ENCODE data around the gene BEAN1.

Gene BEAN1

GRCh38 chr16:66418165-66418962 lies 8.7 kb upstream of the BEAN1 start:
- DNase-seq (ENCODE audit: low read depth in 2 of 2) = no peak

- DNase-seq (ENCODE audit: low read depth in 2 of 2) = no peak
These were observed 7.6 kb upstream of the BEAN1 start for GRCh38 chr16:66419527-66419926.

GRCh38 chr16:66420396-66420795 lies 6.7 kb upstream of the BEAN1 start:
- no peak for DNase-seq (ENCODE audit: low read depth in 2 of 2)

- DNase-seq (ENCODE audit: low read depth in 2 of 2) = no peak
These were observed 5.2 kb upstream of the BEAN1 start for GRCh38 chr16:66421891-66422290.

GRCh38 chr16:66422366-66422765 lies 4.7 kb upstream of the BEAN1 start:
- DNase-seq (ENCODE audit: low read depth in 2 of 2) = no peak

GRCh38 chr16:66423177-66423576 lies 3.9 kb upstream of the BEAN1 start:
- DNase-seq (ENCODE audit: low read depth in 2 of 2) = no peak

- no peak for DNase-seq (ENCODE audit: low read depth in 2 of 2)
These were observed 1.4 kb upstream of the BEAN1 start for GRCh38 chr16:66425651-66426050.

- no peak for DNase-seq (ENCODE audit: low read depth in 2 of 2)
These were observed 721 bp upstream of the BEAN1 start for GRCh38 chr16:66426112-66427035.

- DNase-seq (ENCODE audit: low read depth in 2 of 2) = no peak
These were observed 981 bp downstream of the BEAN1 start for GRCh38 chr16:66427871-66428681.

- no peak for DNase-seq (ENCODE audit: low read depth in 2 of 2)
These were observed 1.7 kb downstream of the BEAN1 start for GRCh38 chr16:66428682-66429251.

GRCh38 chr16:66429290-66429962 lies 2.3 kb downstream of the BEAN1 start:
- no peak for DNase-seq (ENCODE audit: low read depth in 2 of 2)

GRCh38 chr16:66430214-66430613 lies 3.1 kb downstream of the BEAN1 start:
- DNase-seq (ENCODE audit: low read depth in 2 of 2) = no peak

- no peak for DNase-seq (ENCODE audit: low read depth in 2 of 2)
These were observed 4.7 kb downstream of the BEAN1 start for GRCh38 chr16:66431760-66432159.

- DNase-seq (ENCODE audit: low read depth in 2 of 2) = no peak
These were observed 5.3 kb downstream of the BEAN1 start for GRCh38 chr16:66432429-66432828.

GRCh38 chr16:66434619-66435430 lies 7.7 kb downstream of the BEAN1 start:
- DNase-seq (ENCODE audit: low read depth in 2 of 2) = no peak

GRCh38 chr16:66435896-66436295 lies 8.8 kb downstream of the BEAN1 start:
- no peak for DNase-seq (ENCODE audit: low read depth in 2 of 2)

- no peak for DNase-seq (ENCODE audit: low read depth in 2 of 2)
These were observed 10.4 kb downstream of the BEAN1 start for GRCh38 chr16:66437391-66437945.

- DNase-seq (ENCODE audit: low read depth in 2 of 2) = no peak
These were observed 11.4 kb downstream of the BEAN1 start for GRCh38 chr16:66438536-66438935.

- no peak for DNase-seq (ENCODE audit: low read depth in 2 of 2)
These were observed 12.1 kb downstream of the BEAN1 start for GRCh38 chr16:66439051-66439730.

Measured in fibroblast of skin of left quadriceps (primary cell).